Measurements from ENCODE around the gene ADSL. TPM values are rescaled to one million over a fixed set of nuclear protein-coding genes. Genes with fewer than 3 reads are reported as not detected.

The ADSL gene
- total and polyA plus RNA-seq, 9 of the 15 experiments (the other 6 are each of a cell fraction or from before 2014, with no cell fraction given) = 112 to 322 (median 146) TPM

DNA sequence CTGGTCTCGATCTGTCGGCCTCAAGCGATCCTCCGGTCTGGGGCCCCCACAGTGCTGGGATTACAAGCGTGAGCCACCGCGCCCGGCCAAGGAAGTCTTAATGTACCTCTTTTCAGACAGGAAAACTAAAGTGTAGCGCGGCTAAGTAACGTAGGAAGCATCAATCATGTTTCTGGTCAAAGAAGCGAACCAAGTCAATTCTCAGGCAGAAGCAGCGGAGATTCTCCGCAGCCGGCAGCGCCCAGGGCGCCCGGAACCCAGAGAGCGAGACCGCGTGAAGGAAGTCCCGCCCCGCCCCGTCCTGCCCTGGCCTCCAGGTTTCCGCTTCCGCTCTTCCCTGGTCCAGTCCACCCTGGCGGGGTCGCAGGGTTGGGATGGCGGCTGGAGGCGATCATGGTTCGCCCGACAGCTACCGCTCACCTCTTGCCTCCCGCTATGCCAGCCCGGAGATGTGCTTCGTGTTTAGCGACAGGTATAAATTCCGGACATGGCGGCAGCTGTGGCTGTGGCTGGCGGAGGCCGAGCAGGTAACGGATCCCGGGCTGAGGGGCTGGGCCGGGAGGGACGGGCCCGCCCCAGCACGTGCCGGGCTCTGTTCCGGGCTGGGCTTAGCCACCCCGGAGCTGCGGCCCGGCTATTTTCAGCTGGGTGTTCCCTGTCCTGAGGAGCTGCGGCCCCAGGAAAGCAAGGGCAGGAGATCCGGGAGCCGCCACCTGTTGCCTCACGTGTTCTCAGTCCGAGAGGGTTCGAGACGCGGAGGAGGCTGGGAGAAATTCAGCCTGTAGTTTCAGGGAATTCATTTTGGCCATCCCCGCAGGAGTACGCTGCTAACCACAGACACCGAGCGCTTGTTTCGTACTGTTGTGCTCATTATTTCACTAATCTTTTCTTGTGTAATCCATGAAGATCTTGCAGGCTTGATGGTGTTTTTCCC is at the start of gene ADSL (continued):
- TF ChIP-seq TCF3 (CRISPR knock-in tag; IDR thresholded peaks at IDR 0.05) = 0 out of 2 replicates have a peak, but pooled peaks have one; percentile 21
- peak; percentile 50; the same call in 1 of the 2 replicates for TF ChIP-seq SPI1 (IDR thresholded peaks at IDR 0.05; ENCODE audit: borderline replicate concordance, low read depth, low read length)
- no peak for TF ChIP-seq ZNF224 (CRISPR knock-in tag; IDR thresholded peaks at IDR 0.05)
- TF ChIP-seq, protein P1, sequence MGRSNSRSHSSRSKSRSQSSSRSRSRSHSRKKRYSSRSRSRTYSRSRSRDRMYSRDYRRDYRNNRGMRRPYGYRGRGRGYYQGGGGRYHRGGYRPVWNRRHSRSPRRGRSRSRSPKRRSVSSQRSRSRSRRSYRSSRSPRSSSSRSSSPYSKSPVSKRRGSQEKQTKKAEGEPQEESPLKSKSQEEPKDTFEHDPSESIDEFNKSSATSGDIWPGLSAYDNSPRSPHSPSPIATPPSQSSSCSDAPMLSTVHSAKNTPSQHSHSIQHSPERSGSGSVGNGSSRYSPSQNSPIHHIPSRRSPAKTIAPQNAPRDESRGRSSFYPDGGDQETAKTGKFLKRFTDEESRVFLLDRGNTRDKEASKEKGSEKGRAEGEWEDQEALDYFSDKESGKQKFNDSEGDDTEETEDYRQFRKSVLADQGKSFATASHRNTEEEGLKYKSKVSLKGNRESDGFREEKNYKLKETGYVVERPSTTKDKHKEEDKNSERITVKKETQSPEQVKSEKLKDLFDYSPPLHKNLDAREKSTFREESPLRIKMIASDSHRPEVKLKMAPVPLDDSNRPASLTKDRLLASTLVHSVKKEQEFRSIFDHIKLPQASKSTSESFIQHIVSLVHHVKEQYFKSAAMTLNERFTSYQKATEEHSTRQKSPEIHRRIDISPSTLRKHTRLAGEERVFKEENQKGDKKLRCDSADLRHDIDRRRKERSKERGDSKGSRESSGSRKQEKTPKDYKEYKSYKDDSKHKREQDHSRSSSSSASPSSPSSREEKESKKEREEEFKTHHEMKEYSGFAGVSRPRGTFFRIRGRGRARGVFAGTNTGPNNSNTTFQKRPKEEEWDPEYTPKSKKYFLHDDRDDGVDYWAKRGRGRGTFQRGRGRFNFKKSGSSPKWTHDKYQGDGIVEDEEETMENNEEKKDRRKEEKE (IDR thresholded peaks at IDR 0.05; ENCODE audit: borderline replicate concordance in 1 of 2, control insufficient read depth in 1 of 2, low read depth in 2 of 2, low read length in 1 of 2) = 0 out of 4 replicates have a peak, but pooled peaks of 1 of the 2 experiments have one; percentile 36
- TF ChIP-seq, protein P2, sequence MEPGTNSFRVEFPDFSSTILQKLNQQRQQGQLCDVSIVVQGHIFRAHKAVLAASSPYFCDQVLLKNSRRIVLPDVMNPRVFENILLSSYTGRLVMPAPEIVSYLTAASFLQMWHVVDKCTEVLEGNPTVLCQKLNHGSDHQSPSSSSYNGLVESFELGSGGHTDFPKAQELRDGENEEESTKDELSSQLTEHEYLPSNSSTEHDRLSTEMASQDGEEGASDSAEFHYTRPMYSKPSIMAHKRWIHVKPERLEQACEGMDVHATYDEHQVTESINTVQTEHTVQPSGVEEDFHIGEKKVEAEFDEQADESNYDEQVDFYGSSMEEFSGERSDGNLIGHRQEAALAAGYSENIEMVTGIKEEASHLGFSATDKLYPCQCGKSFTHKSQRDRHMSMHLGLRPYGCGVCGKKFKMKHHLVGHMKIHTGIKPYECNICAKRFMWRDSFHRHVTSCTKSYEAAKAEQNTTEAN (CRISPR knock-in tag; IDR thresholded peaks at IDR 0.05) = no peak
- no peak for TF ChIP-seq ZNF695 (CRISPR knock-in tag; IDR thresholded peaks at IDR 0.05)
- no peak for TF ChIP-seq TEAD4 (IDR thresholded peaks at IDR 0.05; ENCODE audit: low read length)
- no peak for TF ChIP-seq TEAD4 (CRISPR knock-in tag; IDR thresholded peaks at IDR 0.05; ENCODE audit: borderline replicate concordance)
- TF ChIP-seq NEUROD1 (IDR thresholded peaks at IDR 0.05; ENCODE audit: borderline replicate concordance, low read depth, low read length, partially characterized antibody) = peak; percentile 40
- 0 out of 2 replicates have a peak, but pooled peaks have one; percentile 15 for TF ChIP-seq SMARCE1 (IDR thresholded peaks at IDR 0.05)
- TF ChIP-seq, protein P3, sequence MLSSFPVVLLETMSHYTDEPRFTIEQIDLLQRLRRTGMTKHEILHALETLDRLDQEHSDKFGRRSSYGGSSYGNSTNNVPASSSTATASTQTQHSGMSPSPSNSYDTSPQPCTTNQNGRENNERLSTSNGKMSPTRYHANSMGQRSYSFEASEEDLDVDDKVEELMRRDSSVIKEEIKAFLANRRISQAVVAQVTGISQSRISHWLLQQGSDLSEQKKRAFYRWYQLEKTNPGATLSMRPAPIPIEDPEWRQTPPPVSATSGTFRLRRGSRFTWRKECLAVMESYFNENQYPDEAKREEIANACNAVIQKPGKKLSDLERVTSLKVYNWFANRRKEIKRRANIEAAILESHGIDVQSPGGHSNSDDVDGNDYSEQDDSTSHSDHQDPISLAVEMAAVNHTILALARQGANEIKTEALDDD (IDR thresholded peaks at IDR 0.05) = no peak
- TF ChIP-seq, protein P4, sequence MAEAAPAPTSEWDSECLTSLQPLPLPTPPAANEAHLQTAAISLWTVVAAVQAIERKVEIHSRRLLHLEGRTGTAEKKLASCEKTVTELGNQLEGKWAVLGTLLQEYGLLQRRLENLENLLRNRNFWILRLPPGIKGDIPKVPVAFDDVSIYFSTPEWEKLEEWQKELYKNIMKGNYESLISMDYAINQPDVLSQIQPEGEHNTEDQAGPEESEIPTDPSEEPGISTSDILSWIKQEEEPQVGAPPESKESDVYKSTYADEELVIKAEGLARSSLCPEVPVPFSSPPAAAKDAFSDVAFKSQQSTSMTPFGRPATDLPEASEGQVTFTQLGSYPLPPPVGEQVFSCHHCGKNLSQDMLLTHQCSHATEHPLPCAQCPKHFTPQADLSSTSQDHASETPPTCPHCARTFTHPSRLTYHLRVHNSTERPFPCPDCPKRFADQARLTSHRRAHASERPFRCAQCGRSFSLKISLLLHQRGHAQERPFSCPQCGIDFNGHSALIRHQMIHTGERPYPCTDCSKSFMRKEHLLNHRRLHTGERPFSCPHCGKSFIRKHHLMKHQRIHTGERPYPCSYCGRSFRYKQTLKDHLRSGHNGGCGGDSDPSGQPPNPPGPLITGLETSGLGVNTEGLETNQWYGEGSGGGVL (CRISPR knock-in tag; IDR thresholded peaks at IDR 0.05) = no peak

Measured in K562 (cell line).